GM21786 (cell line): ENCODE measurements around the gene AVP.
"Not testable (repeated sequence)": the region's sequence is repeated elsewhere in the genome, so short reads cannot be mapped to it uniquely, and the experiment has no call there.

Experiments used
- ATAC-seq: cut with Tn5 transposase; IDR thresholded peaks from one replicate; pipeline ENCODE4 v1.9.1; 2021; ENCODE audit not compliant: unreplicated experiment

Gene AVP, protein sequence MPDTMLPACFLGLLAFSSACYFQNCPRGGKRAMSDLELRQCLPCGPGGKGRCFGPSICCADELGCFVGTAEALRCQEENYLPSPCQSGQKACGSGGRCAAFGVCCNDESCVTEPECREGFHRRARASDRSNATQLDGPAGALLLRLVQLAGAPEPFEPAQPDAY

DNA sequence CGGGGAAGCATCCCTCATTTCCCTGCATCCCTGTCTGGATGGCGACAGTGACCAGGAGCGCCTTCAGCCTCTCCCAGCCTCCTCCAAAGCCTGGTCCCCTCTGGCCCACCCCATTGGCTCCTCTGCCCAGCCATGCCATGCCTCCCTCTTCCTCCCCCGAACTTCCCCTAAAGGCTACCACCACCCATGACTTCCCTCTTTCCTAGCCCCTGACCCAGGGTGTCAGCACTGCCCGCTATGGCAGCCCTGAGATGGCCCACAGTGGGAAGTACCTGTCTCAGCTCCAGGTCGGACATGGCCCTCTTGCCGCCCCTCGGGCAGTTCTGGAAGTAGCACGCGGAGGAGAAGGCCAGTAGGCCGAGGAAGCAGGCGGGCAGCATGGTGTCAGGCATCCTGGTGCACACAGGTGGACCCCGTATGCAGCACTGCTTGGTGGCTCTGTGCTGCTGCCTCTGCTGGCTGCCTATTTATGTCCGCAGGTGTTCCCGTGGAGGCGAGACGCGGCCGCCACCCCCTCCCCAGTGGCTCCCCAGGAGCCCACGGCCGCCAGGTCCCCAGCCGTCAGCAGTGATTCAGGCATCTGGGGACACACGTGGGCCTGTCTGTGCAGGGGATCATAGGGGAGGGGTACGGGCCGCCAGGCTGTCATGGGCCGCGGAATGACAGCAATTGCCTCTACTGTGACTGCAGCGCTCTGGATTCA, at the start of gene AVP:
Gene AVP, minus strand, starts transcription at position 442 of the 703 bp plus-strand sequence. Its CDS starts 50 bp downstream, at position 392.
- ATAC-seq = no peak

DNA sequence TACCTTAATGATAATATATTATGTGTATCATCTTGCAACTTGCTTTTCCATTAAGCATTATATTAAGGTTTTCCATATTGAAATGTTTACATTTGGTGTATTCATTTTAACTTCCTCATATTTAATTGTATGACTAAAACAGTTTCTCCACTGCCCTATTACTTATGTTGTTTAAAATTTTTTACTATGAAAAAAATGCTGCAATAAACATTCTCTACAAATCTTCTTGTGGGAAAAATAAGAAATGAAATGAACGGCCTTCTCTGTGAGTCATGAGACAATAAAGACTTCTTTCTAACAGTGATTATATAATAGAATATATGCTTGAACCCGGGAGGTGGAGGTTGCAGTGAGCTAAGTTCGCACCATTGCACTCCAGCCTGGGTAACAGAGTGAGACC, 49.6 kb upstream of the AVP start:
- no peak for ATAC-seq

DNA sequence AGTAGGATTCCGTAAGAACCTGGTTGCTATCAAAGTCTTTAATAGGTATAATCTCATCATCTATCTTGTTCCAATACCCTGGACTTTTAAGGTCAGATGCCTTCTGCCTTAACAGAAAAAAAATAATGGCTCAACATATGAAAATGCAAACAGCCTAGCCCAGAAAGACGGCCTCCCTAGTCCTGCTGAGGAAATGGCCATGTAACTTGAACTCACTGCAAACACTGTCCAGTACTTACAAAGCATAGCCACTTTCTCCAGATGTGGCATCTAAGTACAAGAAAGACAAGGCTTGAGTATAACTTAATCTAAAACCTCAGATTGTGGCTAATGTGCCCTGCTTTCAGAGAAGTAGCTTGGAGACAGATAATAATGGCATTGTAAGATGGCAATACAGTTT, 48.6 kb upstream of the AVP start:
- no peak for ATAC-seq

DNA sequence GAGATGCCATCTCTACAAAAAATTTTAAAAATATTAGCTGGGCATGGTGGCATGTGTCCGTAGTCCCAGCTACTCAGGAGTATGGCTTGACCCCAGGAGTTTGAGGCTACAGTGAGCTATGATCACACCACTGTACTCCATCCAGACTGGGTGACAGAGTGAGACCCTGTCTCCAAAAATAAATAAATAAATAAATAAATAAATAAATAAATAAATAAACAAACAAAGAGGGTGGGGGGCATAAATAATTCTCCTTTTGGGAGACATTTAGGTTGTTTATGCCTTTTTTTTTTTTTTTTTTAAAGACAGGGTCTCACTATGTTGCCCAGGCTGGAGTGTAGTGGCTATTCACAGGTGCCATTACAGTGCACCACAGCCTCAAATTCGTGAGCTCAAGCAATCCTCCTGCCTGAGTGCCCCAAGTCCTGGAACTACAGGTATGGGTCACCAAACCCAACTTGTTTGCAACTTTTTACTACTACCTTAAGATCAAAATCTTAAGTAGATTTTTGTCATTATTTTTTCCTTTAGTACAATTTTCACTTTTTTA, 45.6 kb upstream of the AVP start:
- no peak for ATAC-seq

DNA sequence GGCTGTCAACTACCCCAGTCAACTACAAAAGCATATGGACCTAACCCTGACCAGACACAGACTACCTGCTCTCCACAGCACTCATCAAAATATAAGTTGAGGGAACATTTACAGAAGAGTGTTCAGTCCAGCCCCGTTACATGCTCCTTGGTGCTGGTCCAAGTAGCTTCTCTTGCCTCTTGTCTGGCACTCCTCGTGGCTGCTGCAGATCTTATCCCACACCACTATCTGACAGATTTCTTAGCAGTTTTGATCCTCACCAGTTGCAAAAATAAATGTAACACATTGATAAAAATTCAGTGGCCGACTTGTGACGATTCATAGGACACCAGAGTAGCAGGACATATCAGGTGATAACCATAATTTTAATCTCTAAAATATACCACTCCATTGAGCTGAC, 44.6 kb upstream of the AVP start:
- no peak for ATAC-seq

DNA sequence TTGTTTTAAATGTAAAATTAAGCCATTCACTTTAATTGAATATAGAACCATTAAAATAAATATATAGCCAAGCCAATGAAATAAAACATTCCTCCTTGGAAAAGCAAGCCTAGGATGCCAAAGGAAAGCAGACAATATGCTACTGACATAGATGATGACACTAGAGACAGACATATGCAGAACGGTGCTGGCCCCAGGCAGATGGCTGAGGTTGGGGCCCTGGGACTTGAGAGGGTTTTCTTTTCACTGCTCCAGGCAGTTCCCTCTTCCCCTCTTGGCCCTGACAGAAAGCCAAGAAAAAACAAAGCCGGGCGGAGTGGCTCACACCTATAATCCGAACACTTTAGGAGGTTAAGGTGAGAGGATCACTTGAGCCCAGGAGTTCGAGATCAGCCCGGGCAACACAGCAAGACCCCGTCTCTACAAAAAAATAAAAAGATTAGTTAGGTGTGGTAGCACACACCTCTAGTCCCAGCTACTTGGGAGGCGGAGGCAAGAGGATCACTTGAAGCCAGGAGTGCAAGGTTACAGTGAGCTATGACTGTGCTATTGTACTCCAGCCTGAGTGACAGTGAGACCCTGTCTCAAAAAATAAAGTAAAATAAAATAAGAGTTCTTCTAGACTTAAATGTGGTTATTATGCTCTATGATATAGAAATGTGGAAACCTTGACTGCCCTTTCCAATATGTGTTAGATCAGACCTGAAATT, 43.9 kb upstream of the AVP start:
- no peak for ATAC-seq

DNA sequence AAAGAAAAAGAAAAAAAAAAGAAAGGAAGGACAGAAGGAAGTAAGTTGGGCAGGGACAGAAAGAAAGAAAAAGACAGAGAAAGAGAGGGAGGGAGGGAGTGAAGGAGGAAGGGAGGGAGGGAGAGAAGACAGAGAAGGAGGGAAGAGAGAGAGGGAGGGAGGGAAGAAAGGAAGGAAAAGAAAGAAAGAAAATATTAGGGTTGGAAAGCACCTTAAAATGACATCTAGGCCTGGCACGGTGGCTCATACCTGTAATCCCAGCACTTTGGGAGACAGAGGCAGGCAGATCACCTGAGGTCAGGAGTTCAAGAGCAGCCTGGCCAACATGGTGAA, 42.0 kb upstream of the AVP start:
- ATAC-seq = no peak

DNA sequence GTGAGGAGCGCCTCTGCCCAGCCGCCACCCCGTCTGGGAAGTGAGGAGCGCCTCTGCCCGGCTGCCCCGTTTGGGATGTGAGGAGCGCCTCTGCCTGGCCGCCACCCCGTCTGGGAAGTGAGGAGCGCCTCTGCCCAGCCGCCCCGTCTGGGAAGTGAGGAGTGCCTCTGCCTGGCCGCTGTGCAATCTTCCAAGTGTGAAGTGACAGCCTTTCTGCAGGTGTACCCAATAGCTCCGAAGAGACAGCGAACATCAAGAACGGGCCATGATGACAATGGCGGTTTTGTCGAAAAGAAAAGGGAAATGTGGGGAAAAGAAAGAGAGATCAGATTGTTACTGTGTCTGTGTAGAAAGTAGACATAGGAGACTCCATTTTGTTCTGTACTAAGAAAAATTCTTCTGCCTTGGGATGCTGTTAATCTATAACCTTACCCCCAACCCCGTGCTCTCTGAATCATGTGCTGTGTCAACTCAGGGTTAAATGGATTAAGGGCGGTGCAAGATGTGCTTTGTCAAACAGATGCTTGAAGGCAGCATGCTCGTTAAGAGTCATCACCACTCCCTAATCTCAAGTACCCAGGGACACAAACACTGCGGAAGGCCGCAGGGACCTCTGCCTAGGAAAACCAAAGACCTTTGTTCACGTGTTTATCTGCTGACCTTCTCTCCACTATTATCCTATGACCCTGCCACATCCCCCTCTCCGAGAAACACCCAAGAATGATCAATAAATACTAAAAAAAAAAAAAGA, 41.4 kb upstream of the AVP start:
- not testable (repeated sequence) for ATAC-seq

DNA sequence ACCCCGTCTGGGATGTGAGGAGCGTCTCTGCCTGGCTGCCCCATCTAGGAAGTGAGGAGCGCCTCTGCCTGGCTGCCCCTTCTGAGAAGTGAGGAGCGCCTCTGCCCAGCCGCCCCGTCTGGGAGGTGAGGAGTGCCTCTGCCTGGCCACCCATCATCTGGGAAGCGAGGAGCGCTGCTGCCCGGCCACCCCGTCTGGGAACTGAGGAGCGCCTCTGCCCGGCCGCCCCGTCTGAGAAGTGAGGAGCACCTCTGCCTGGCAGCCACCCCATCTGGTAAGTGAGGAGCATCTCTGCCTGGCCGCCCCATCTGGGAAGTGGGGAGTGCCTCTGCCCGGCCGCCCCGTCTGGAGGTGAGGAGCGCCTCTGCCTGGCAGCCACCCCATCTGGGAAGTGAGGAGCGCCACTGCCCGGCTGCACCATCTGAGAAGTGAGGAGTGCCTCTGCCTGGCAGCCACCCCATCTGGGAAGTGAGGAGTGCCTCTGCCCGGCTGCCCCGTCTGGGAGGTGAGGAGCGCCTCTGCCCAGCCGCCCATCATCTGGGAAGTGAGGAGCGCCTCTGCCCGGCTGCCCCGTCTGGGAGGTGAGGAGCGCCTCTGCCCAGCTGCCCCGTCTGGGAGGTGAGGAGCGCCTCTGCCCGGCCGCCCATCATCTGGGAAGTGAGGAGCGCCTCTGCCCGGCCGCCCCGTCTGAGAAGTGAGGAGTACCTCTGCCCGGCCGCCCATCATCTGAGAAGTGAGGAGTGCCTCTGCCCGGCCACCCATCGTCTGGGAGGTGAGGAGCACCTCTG, 40.4 kb upstream of the AVP start:
- not testable (repeated sequence) for ATAC-seq

DNA sequence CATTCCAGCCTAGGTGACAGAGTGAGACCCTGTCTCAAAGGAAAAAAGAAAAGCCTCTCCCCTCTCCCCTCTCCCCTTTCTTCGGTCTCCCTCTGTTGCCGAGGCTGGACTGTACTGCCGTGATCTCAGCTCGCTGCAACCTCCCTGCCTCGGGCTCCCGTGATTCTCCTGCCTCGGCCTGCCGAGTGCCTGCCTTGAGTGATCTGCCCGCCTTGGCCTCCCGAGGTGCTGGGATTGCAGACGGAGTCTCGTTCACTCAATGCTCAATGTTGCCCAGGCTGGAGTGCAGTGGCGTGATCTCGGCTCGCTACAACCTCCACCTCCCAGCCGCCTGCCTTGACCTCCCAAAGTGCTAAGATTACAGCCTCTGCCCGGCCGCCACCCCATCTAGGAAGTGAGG, 39.6 kb upstream of the AVP start:
- not testable (repeated sequence) for ATAC-seq

DNA sequence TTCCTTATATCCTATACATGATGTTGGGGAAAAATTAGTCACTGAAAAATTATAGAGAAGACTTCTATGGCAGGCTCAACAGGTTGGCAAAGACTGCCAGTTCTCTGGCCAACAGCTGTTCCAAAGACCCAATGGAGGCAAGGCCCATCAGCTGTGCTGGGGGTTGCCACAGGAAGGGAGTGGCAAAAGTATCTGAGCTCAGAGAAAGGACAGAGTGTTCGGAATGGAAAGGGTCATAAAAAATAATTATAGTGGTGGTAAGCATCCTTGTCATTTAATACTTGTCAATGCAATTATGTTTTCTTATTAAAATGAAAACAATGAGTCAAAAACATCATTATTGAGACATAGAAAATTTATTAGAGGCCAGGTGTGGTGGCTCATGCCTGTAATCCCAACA, 39.0 kb upstream of the AVP start:
- ATAC-seq = no peak

DNA sequence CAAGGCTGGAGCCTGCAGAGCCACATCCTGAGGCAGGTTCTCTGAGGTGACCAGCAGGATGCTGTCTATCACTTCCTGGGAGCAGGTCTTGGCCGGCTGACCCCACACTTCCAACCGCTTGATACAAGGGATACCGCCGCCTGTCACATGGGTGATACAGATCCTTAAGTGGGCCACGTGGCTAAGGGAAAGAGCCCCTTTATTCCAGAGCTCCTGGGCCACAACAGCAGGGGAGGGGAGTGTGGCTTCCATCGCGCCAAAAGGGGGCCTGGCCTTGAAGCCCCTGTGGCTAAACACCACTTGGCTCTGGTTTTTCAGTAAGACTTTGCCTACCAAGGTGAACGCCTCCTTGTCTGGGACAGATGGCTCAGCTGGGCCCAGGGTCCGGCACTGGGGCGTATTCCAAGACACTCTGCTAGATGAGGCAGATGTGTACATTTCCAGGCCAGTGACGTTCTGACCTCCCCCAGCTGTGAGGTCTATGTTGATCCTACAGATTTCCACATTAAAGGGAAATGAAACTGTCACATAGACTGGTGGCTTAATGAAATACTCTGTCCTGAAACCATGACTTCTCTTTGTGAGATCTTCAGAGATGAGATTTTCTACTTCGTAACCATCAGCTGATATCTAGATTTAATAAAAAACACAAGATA, 37.6 kb upstream of the AVP start:
- no peak for ATAC-seq

DNA sequence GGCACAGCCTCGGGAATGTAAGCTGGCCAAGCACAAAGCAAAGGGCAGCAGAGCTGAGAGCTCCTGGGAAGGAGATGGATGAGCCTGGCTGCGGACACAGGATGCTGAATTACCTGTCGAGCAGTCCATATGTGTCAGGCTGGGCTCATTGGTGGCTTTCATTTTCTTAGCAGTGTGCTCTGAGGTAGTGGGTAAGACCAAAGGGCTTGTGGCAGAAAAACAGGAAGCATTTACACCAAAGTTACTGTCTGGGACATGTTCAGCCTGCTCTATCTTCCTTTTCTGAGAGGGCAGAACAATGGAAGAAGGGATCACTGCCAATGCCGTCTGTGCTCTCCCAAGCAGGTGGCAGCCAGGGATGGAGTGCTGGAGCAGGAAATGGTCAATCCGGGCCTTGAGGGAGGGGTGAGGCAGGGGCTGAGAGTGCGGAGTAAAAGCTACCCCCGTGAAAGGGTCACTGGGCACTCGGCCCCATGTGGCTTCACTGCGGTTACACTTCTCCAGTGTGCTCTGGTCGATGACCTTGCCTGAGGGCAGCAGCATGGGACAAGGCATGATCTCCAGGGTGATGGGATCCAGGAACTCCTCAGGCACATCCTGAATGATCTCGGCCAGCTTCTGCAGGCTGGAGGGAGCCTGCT, 36.9 kb upstream of the AVP start:
- no peak for ATAC-seq

DNA sequence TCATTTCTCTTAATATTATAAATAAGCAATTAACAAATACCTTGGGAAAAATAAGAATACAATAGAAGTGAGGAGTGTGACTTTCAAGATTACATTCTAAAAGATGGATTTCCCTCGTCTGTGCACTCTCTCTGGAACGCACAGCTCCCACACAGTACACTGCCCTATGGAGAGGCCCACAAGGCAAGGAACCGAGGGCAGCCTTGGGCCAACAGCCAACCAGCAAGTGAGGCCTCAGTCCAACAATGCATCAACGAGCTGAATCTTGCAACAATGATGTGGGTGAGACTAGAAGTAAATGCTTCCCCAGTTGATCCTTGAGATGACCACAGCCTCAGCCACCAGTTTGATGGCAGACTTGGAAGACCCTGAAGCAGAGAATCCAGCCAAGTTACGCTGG, 34.5 kb upstream of the AVP start:
- no peak for ATAC-seq

DNA sequence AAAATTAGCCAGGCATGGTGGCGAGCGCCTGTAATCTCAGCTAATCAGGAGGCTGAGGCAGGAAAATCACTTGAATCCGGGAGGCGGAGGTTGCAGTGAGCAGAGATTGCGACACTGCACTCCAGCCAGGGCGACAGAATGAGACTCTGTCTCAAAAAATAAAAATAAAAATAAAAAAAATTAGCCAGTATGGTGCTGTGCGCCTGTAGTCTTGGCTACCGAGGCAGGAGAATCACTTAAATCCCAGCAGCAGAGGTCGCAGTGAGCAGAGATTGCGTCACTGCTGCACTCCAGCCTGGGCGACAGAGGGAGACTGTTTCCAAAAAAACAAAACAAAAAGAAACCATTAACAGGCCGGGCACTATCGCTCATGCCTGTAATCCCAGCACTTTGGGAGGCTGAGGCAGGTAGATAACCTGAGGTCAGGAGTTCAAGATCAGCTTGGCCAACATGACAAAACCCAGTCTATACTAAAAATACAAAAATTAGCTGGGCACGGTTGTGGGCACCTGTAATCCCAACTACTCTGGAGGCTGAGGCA, 33.4 kb upstream of the AVP start:
- ATAC-seq = not testable (repeated sequence)

DNA sequence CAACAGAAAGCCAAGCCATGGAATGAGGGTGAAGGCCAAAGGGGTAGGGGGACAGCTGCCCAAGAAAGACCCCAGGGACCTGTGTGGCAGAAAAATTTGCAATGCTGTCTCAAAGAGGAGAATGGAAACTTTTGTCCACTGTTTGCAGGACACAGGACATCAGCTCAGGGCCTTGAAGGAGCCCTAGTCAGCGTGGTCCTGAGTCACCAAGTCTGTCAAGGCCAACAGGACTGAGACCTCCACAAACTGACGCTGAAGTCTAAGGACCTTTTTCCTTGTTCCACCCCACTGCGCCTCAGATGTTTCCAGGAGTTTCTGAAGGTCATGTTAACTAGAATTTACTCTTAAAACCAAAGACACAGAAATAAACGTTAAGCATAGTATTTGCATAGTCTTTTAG, 31.8 kb upstream of the AVP start:
- ATAC-seq = no peak

DNA sequence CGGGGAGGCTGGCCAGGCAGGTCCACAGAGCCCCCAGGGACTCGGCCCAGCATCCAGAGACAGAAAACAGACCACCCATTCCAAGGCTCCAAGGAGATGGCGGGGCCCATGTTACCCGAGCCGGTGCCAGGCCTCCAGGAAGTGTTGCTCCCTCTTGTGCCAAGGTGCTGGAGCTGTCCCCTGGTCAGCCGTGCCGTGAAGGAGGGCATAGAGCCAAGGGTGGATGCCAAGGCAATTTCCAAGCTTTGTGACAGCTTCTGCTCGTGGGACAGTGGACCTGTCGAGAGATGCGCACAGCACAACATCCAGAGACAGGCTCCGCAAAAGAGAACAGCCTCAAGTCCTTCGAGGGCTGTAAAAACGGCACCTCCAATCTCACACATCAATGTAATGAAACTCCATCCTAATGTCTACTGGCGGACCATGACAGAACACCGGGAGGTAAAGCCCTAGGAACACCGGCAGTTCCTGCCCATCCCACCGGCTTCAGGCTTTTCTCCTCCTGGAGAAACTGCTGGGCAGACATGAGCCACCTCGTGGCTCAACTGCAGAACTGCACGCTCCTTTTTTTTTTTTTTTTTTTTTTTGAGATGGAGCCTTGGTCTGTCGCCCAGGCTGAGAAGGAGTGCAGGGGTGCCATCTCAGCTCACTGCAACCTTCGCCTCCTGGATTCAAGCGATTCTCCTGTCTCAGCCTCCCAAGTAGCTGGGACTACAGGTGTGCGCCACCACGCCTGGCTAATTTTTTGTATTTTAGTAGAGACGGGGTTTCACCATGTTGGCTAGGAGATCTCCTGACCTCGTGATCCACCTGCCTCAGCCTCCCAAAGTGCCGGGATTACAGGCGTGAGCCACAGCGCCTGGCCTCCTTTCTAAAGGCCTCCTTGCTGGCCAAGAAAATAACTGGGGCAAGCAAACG, 30.9 kb upstream of the AVP start:
- no peak for ATAC-seq

DNA sequence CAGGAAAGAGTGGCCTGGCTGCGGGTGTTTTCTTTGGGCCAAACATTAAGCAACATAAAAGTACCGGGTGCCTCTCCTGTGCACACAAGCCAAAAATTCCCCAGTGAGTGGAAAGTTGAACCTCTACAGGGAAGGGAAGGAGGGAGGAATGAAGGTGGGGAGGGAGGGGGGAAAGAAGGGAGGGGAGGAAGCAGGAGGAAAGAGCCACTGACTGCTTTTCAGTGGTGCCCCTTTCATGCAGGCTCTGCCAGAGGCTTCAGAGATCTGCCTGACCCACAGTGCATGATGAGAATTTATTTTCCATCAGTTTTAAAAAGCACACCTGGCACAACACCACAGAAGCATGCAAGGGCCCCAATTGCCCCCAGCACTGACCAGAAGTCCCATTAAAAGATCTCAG, 27.5 kb upstream of the AVP start:
- ATAC-seq = no peak
